ENCODE results near the gene MORN1.

MORN1 gene

GRCh38 chr1:2351723-2352122, 39.6 kb downstream of the MORN1 start:
- H3K4me2 ChIP-seq (ENCODE audit: low read length): no peak overlapping the region
- H3K9me3 ChIP-seq (ENCODE audit: control insufficient read depth, low read length): no peaks in the 10 kb centered on the region
- H3K36me3 ChIP-seq (ENCODE audit: control insufficient read depth, insufficient read depth, low read length): no peaks in the 10 kb centered on the region
- no peak overlapping the region for H3K9ac ChIP-seq
- no peaks in the 10 kb centered on the region for H3K27me3 ChIP-seq (ENCODE audit: control insufficient read depth, insufficient read depth, low read length)
- no peaks in the 10 kb centered on the region for H3K79me2 ChIP-seq
- no peak for TF ChIP-seq CTCF (IDR thresholded peaks at IDR 0.05)
- H3K4me3 ChIP-seq (ENCODE audit: low read depth, low read length): no peak overlapping the region
- no peaks in the 10 kb centered on the region for H3K4me1 ChIP-seq
- no peak overlapping the region for H2AFZ ChIP-seq
- H3K27ac ChIP-seq: no peak overlapping the region

DNA sequence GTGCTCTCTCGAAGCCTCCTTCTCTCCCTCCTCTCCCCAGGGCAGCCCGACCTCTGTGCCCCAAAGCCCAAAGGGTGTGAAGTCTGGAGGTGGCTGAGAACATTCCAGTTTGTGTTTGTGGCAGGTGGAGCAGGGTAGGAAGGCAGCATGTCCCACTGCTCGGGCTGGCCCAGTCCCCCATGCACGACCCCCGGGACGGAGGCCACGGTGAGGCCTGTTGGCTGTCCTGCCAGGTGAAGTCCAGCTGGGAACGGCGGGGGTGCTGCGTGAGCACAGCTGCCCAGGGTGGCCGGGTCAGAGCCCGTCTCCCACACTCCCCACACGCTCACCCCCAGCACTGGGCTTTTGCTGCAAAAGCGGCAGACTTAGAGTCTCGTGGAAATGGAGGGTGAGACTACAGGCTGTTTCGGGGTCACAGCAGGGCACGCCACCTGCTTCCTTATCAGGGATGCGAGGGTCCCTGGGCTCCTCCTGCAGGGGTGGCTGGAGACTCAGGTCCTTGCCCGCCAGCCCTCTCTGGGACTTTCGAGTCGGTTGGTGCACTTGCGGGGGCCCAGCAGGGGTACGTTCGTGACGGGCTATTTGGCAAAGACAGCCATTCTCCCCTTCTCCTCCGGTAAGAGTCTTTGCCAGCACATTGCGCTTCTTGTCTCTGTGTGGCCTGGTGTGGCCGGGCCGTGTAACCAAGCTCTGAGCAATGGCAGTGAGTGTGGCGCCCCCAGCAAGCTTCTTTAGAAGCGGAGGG, 40.3 kb downstream of the MORN1 start:
- TF ChIP-seq CTCF (IDR thresholded peaks at IDR 0.05): no peak
- Histone ChIP-seq H3K4me1 (no peaks in the 10 kb centered on the region), H3K79me2 (no peaks in the 10 kb centered on the region), H3K4me2 (ENCODE audit: low read length) (no peak overlapping the region), H3K27me3 (ENCODE audit: control insufficient read depth, insufficient read depth, low read length) (no peaks in the 10 kb centered on the region), H3K9me3 (ENCODE audit: control insufficient read depth, low read length) (no peaks in the 10 kb centered on the region), H3K36me3 (ENCODE audit: control insufficient read depth, insufficient read depth, low read length) (no peaks in the 10 kb centered on the region), H3K4me3 (ENCODE audit: low read depth, low read length) (no peak overlapping the region), H2AFZ (no peak overlapping the region), H3K27ac (no peak overlapping the region), H3K9ac (no peak overlapping the region)

DNA sequence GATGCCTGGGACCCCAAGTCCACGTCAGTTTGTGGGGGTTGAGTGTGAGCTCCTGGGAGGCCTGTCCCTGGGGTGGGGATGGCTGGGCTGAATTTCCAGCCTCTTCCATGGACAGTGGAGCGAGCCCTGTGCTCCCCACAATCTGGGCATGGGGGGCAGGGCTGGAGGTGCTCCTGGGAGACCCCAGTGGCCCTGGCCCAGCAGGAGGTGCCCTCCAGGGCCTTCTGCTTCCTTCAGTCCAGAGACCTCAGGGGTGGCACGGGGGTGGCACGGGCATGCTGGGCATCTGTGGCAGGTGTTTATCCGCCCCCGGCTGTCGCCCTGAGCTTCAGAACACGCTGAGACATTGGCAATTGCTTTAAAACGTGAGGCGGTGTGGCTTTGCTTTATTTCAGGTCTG, 40.9 kb downstream of the MORN1 start:
- Histone ChIP-seq H3K4me3 (ENCODE audit: low read depth, low read length) (no peak overlapping the region), H3K9ac (no peak overlapping the region)
- no peak for TF ChIP-seq CTCF (IDR thresholded peaks at IDR 0.05)

DNA sequence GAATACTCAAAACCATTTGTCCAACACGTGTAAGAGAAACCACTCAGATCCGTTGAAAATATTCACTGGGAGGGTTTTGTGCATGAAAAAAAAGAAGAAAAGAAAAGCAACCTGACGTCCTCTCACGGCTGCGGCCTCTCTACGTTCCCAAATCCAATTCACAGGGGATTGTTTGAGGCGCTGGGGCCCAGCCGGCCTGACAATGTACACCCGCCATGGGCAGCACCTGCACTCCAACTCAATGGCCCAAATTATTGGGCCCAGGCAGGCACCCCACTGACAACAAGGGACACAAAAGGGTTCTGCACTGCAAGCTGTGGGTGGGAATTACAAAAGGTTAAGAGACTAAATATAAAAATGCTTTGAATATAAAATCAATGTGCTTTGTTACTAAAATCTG, 41.5 kb downstream of the MORN1 start:
- H3K9ac ChIP-seq: no peak overlapping the region
- H3K4me2 ChIP-seq (ENCODE audit: low read length): no peak overlapping the region
- H3K36me3 ChIP-seq (ENCODE audit: control insufficient read depth, insufficient read depth, low read length): no peaks in the 10 kb centered on the region
- H3K9me3 ChIP-seq (ENCODE audit: control insufficient read depth, low read length): no peaks in the 10 kb centered on the region
- no peaks in the 10 kb centered on the region for H3K4me1 ChIP-seq
- H3K27me3 ChIP-seq (ENCODE audit: control insufficient read depth, insufficient read depth, low read length): no peaks in the 10 kb centered on the region
- H3K27ac ChIP-seq: no peak overlapping the region
- H3K4me3 ChIP-seq (ENCODE audit: low read depth, low read length): no peak overlapping the region
- H3K79me2 ChIP-seq: no peaks in the 10 kb centered on the region
- no peak for TF ChIP-seq CTCF (IDR thresholded peaks at IDR 0.05)
- no peak overlapping the region for H2AFZ ChIP-seq

More for the DNA sequence above, 40.9 kb downstream of the MORN1 start:
- H3K27ac ChIP-seq: no peak overlapping the region
- no peaks in the 10 kb centered on the region for H3K27me3 ChIP-seq (ENCODE audit: control insufficient read depth, insufficient read depth, low read length)
- H3K4me1 ChIP-seq: no peaks in the 10 kb centered on the region
- no peak overlapping the region for H3K4me2 ChIP-seq (ENCODE audit: low read length)
- H2AFZ ChIP-seq: no peak overlapping the region
- H3K79me2 ChIP-seq: no peaks in the 10 kb centered on the region
- no peaks in the 10 kb centered on the region for H3K36me3 ChIP-seq (ENCODE audit: control insufficient read depth, insufficient read depth, low read length)
- H3K9me3 ChIP-seq (ENCODE audit: control insufficient read depth, low read length): no peaks in the 10 kb centered on the region

Data from parathyroid adenoma (tissue), 2 donors.